A549 (cell line): ENCODE data around the gene NPM3. TPM values are rescaled to one million over a fixed set of nuclear protein-coding genes. Genes with fewer than 3 reads are reported as not detected.

ENCODE experiments used
- ATAC-seq, 2 experiments: fragments of 200-7000 bp in 1 of 2; fragments of >200 bp in 1 of 2; cut with Nextera tagmentation in 1 of 2; cut with Tn5 transposase in 1 of 2; 3 replicates each; pipeline versions ENCODE4 v1.8.0 to v1.9.1; 2018 to 2020; ENCODE audit warnings: mild to moderate bottlenecking in 1 of 2, moderate library complexity in 1 of 2
- CTCF ChIA-PET: fragments of 300-600 bp; sonication (Branson Sonifier 250); formaldehyde crosslinking; extraction: SDS; loops from one replicate; lab custom pipeline; 2021; ENCODE audit warnings: antibody characterized with exemption, inconsistent platforms; lab: Yijun Ruan, JAX
- POLR2A ChIA-PET: fragments of 350-600 bp; formaldehyde crosslinking; extraction: SDS; loops from one replicate; lab custom pipeline; 2021; ENCODE audit warnings: antibody characterized with exemption, inconsistent platforms; lab: Yijun Ruan, JAX
- DNase-seq, 2 experiments: peaks; one replicate each; pipeline versions ENCODE4 v3.0.0 to v3.0.0-alpha.2; 2011 to 2016; ENCODE audit warnings: low read depth in 1 of 2, low spot score in 1 of 2
- FAIRE-seq: peaks from 2 replicates; lab custom pipeline; 2011; peaks lifted over from hg19 to GRCh38; lab: Jason Lieb, UNC
- H3K27ac ChIP-seq, 2 experiments: fragments of >200 bp; sonication (Bioruptor Twin); formaldehyde crosslinking; 3 replicates each; pipeline ENCODE4 v1.5.1; 2016 to 2017
- H3K4me1 ChIP-seq: fragments of >200 bp; sonication (Bioruptor Twin); formaldehyde crosslinking; 3 replicates; pipeline ENCODE4 v1.6.1; 2016
- H3K4me2 ChIP-seq: fragments of >200 bp; sonication (Bioruptor Twin); formaldehyde crosslinking; 3 replicates; pipeline ENCODE4 v1.6.1; 2016
- H3K4me3 ChIP-seq: fragments of >200 bp; sonication (Bioruptor Twin); formaldehyde crosslinking; 3 replicates; pipeline ENCODE4 v1.5.1; 2016
- H3K9me3 ChIP-seq: fragments of >200 bp; sonication (Bioruptor Twin); formaldehyde crosslinking; 3 replicates; pipeline ENCODE4 v1.6.1; 2016
- ATOH8 ChIP-seq: fragments of 250-450 bp; sonication (Bioruptor Pico); IDR thresholded peaks from 2 replicates; pipeline ENCODE4 v1.5.0; 2020; ENCODE audit warnings: low read depth, mild to moderate bottlenecking, moderate library complexity
- BHLHE40 ChIP-seq: IDR thresholded peaks from 2 replicates; pipeline ENCODE4 v1.6.1; 2012; ENCODE audit warnings: low read depth, low read length, inconsistent platforms
- CHD4 ChIP-seq: fragments of 200-600 bp; sonication (generic); IDR thresholded peaks from 2 replicates; pipeline ENCODE4 v1.6.1; 2016; ENCODE audit warnings: antibody characterized with exemption, mild to moderate bottlenecking, borderline replicate concordance
- ESRRA ChIP-seq: fragments of 150-350 bp; IDR thresholded peaks from 2 replicates; pipeline ENCODE4 v1.6.1; 2014; ENCODE audit warnings: mild to moderate bottlenecking, low read length, borderline replicate concordance
- FOSL2 ChIP-seq, 2 experiments: fragments of 450-650 bp in 1 of 2; fragments of >200 bp in 1 of 2; sonication (Bioruptor Twin) in 1 of 2; formaldehyde crosslinking; IDR thresholded peaks; 2 replicates each; pipeline versions ENCODE4 v1.5.0 to v1.6.1; 2016 to 2020; ENCODE audit warnings: mild to moderate bottlenecking in 1 of 2, moderate library complexity in 1 of 2
- HDAC2 ChIP-seq: fragments of 200-600 bp; sonication (generic); IDR thresholded peaks from 2 replicates; pipeline ENCODE4 v1.6.1; 2016
- HOXB5 ChIP-seq: fragments of 250-450 bp; sonication (Bioruptor Pico); IDR thresholded peaks from 2 replicates; pipeline ENCODE4 v1.5.0; 2020; ENCODE audit warnings: mild to moderate bottlenecking, moderate library complexity
- JUNB ChIP-seq: fragments of >200 bp; sonication (Bioruptor Twin); formaldehyde crosslinking; IDR thresholded peaks from 2 replicates; pipeline ENCODE4 v1.6.1; 2016
- MAFK ChIP-seq: fragments of 450-650 bp; IDR thresholded peaks from 2 replicates; pipeline ENCODE4 v1.6.1; 2014; ENCODE audit not compliant: partially characterized antibody
- MAX ChIP-seq: IDR thresholded peaks from 2 replicates; pipeline ENCODE4 v1.6.1; 2012
- MAZ ChIP-seq: fragments of 150-350 bp; IDR thresholded peaks from 2 replicates; pipeline ENCODE4 v1.6.1; 2014; ENCODE audit warnings: antibody characterized with exemption, low read depth, low read length, borderline replicate concordance
- PBX3 ChIP-seq: IDR thresholded peaks from 2 replicates; pipeline ENCODE4 v1.6.1; 2012
- POLR2A ChIP-seq: IDR thresholded peaks from 2 replicates; pipeline ENCODE4 v1.6.1; 2012; ENCODE audit warnings: mild to moderate bottlenecking, low read length
- REST ChIP-seq: fragments of 200-600 bp; sonication (generic); IDR thresholded peaks from 2 replicates; pipeline ENCODE4 v1.6.1; 2016; ENCODE audit warnings: antibody characterized with exemption, mild to moderate bottlenecking, moderate library complexity
- TP53 ChIP-seq: fragments of 250-450 bp; sonication (Bioruptor Pico); IDR thresholded peaks from 2 replicates; pipeline ENCODE4 v1.5.0; 2021; ENCODE audit warnings: mild to moderate bottlenecking, moderate library complexity
- USF2 ChIP-seq: fragments of 450-650 bp; IDR thresholded peaks from 2 replicates; pipeline ENCODE4 v1.6.1; 2014; ENCODE audit warnings: antibody characterized with exemption
- ZC3H11A ChIP-seq: fragments of 450-650 bp; IDR thresholded peaks from 2 replicates; pipeline ENCODE4 v1.6.1; 2014; ENCODE audit warnings: antibody characterized with exemption, mild to moderate bottlenecking
- ZNF302 ChIP-seq: fragments of 250-450 bp; sonication (Bioruptor Pico); IDR thresholded peaks from 2 replicates; pipeline ENCODE4 v1.9.0; 2021; ENCODE audit warnings: inconsistent platforms, mild to moderate bottlenecking, moderate library complexity
- WGBS: methylation state at CpG from one replicate; pipeline ENCODE4 v1.1.6; 2017; ENCODE audit errors: missing lambda C conversion rate; 5-methylcytosine and 5-hydroxymethylcytosine counted together
- polyA plus RNA-seq, 4 experiments: library from polyadenylated mRNA; depleted of rRNA in 3 of 4; stranded (reverse); fragments of >200 nt; fragmentation: RNase III in 1 of 4; extraction: RNeasy Plus Mini Kit Qiagen cat#74134 plus additional on column Dnase treatment in 1 of 4; gene quantifications; 2 replicates in 3 of 4; 3 replicates in 1 of 4; pipeline ENCODE4 v1.2.3, GENCODE V29; 2011 to 2017

NPM3 gene
- polyA plus RNA-seq, 2 of the 4 experiments (the other 2 are of a cell fraction), result 41.5 to 96.3 TPM

- TF ChIP-seq JUNB, result no peak
Measured at GRCh38 chr10:101814466-101815071, 31.3 kb upstream of the NPM3 start (continued).

- TF ChIP-seq REST, result no peak
- TF ChIP-seq HOXB5 (CRISPR knock-in tag), result no peak
- TF ChIP-seq HDAC2, result no peak
- TF ChIP-seq MAX, result no peak
- TF ChIP-seq TP53 (CRISPR knock-in tag), result no peak
- Histone ChIP-seq H3K27ac (no peak overlapping the region), H3K4me1 (peaks cover 22% of the 10 kb centered on the region), H3K9me3 (no peaks in the 10 kb centered on the region), H3K4me3 (no peak overlapping the region), H3K4me2 (no peak overlapping the region)
- no peak for ATAC-seq
- POLR2A ChIA-PET, result no interaction called here
- CTCF ChIA-PET, result interaction anchor here (0.7 to 2.9 kb wide), 6 partner anchors 9 to 32 kb away, joined by 3 to 10 read pairs (median 4); no protein-coding TSS in a partner anchor
- no peak for DNase-seq
- WGBS, result 93% methylated on average over 4 of the region's 4 CpGs
- no peak for FAIRE-seq
Measured at GRCh38 chr10:101812606-101813005, 29.4 kb upstream of the NPM3 start.

- ChIA-PET POLR2A (no interaction called here), CTCF (interaction anchor here (1.1 kb wide), 1 partner anchor 26 kb away, joined by 3 read pairs; no protein-coding TSS in a partner anchor)
- TF ChIP-seq FOSL2 (IDR thresholded peaks at IDR 0.05), result no peak
- TF ChIP-seq FOSL2 (CRISPR knock-in tag; IDR thresholded peaks at IDR 0.05), result no peak
- no peak for TF ChIP-seq MAFK
- no peak for TF ChIP-seq ESRRA
- no peak for TF ChIP-seq MAZ
- TF ChIP-seq CHD4, result no peak
- TF ChIP-seq ZNF302 (CRISPR knock-in tag), result no peak
- no peak for TF ChIP-seq PBX3
- no peak for TF ChIP-seq POLR2A
- no peak for TF ChIP-seq USF2
- no peak for TF ChIP-seq ZC3H11A
- no peak for TF ChIP-seq ATOH8 (CRISPR knock-in tag)
- TF ChIP-seq BHLHE40, result no peak
- TF ChIP-seq JUNB, result no peak
- DNase-seq, result no peak
- no peak overlapping the region for H3K27ac ChIP-seq
- WGBS, result 86% methylated on average over 1 of the region's 1 CpG
- H3K4me1 ChIP-seq, result no peaks in the 10 kb centered on the region
- FAIRE-seq, result no peak
- H3K9me3 ChIP-seq, result no peaks in the 10 kb centered on the region
- no peak overlapping the region for H3K4me3 ChIP-seq
- ATAC-seq, result no peak
- H3K4me2 ChIP-seq, result no peak overlapping the region
Measured at GRCh38 chr10:101807158-101807557, 23.9 kb upstream of the NPM3 start.
